Measurements from ENCODE around the gene FARS2. TPM values are rescaled to one million over a fixed set of nuclear protein-coding genes. Genes with fewer than 3 reads are reported as not detected.

The FARS2 gene
- total and polyA plus RNA-seq, 9 of the 15 experiments (the other 6 are each of a cell fraction or from before 2014, with no cell fraction given): 16.5 to 62.2 (median 27.0) TPM

- TF ChIP-seq KLF1 (tag; IDR thresholded peaks at IDR 0.05): no peak
- no peak for TF ChIP-seq ETS2 (tag; IDR thresholded peaks at IDR 0.05; ENCODE audit: borderline replicate concordance, poor library complexity, severe bottlenecking)
- TF ChIP-seq KLF6 (CRISPR knock-in tag; IDR thresholded peaks at IDR 0.05; ENCODE audit: borderline replicate concordance): no peak
- TF ChIP-seq HNRNPUL1 (IDR thresholded peaks at IDR 0.05; ENCODE audit: low read length): no peak
- TF ChIP-seq ZBTB5 (IDR thresholded peaks at IDR 0.05): no peak
- no peak for TF ChIP-seq GATAD2B (IDR thresholded peaks at IDR 0.05; ENCODE audit: borderline replicate concordance)
- no peak for TF ChIP-seq BACH1 (tag; IDR thresholded peaks at IDR 0.05)
- no peak for TF ChIP-seq ATF3 (IDR thresholded peaks at IDR 0.05)
- TF ChIP-seq ATF3 (CRISPR knock-in tag; conservative IDR thresholded peaks at IDR 0.05): no peak
- TF ChIP-seq ETV5 (CRISPR knock-in tag; IDR thresholded peaks at IDR 0.05; ENCODE audit: low read depth): no peak
- TF ChIP-seq BDP1 (IDR thresholded peaks at IDR 0.05; ENCODE audit: insufficient read depth, insufficient read length): no peak
- no peak for TF ChIP-seq HBP1 (CRISPR knock-in tag; IDR thresholded peaks at IDR 0.05)
- TF ChIP-seq NFE2 (IDR thresholded peaks at IDR 0.05; ENCODE audit: low read depth): no peak
- no peak for TF ChIP-seq ZFX (CRISPR knock-in tag; IDR thresholded peaks at IDR 0.05)
- TF ChIP-seq TGIF2 (CRISPR knock-in tag; IDR thresholded peaks at IDR 0.05): no peak
- no peak for TF ChIP-seq ZFP36 (IDR thresholded peaks at IDR 0.05; ENCODE audit: low read depth, low read length, partially characterized antibody)
- peak; percentile 73 for TF ChIP-seq SOX6 (IDR thresholded peaks at IDR 0.05)
- TF ChIP-seq COPS2 (conservative IDR thresholded peaks at IDR 0.05): no peak
- no peak for TF ChIP-seq NR3C1 (CRISPR knock-in tag; IDR thresholded peaks at IDR 0.05)
- TF ChIP-seq ZNF639 (CRISPR knock-in tag; conservative IDR thresholded peaks at IDR 0.05 in 1 of 2, IDR thresholded peaks at IDR 0.05 in 1 of 2): no peak
- no peak for TF ChIP-seq ZNF431 (CRISPR knock-in tag; IDR thresholded peaks at IDR 0.05)
These were observed 8.9 kb downstream of the FARS2 start (continued) for GRCh38 chr6:5270093-5270680.
